DND-41 (cell line): ENCODE measurements around the gene SIRPA.

Experiments
- ATAC-seq: fragments of 200-7000 bp; cut with Tn5 transposase; 3 replicates; pipeline ENCODE4 v1.9.1; 2021; ENCODE audit warnings: low read depth; ENCODE audit not compliant: insufficient read depth
- DNase-seq: peaks from one replicate; pipeline ENCODE4 v3.0.0-alpha.2; 2020
- H2AFZ ChIP-seq: 2 replicates; pipeline ENCODE4 v1.6.0; 2012; ENCODE audit warnings: low read depth, low read length
- H3K27ac ChIP-seq: 2 replicates; pipeline ENCODE4 v1.5.1; 2012; ENCODE audit warnings: low read length, inconsistent platforms
- H3K27me3 ChIP-seq: fragments of 200-600 bp; sonication (generic); 2 replicates; pipeline ENCODE4 v1.6.0; 2012; ENCODE audit warnings: low read length, mild to moderate bottlenecking, inconsistent platforms; ENCODE audit not compliant: insufficient read depth, poor library complexity
- H3K36me3 ChIP-seq: 2 replicates; pipeline ENCODE4 v1.5.1; 2012; ENCODE audit warnings: low read length, inconsistent platforms; ENCODE audit not compliant: insufficient read depth
- H3K4me1 ChIP-seq: 2 replicates; pipeline ENCODE4 v1.5.1; 2012; ENCODE audit warnings: mild to moderate bottlenecking, low read length; ENCODE audit not compliant: insufficient read depth
- H3K4me2 ChIP-seq: 2 replicates; pipeline ENCODE4 v1.6.0; 2012; ENCODE audit warnings: mild to moderate bottlenecking, moderate library complexity, low read length, inconsistent platforms; ENCODE audit not compliant: insufficient read depth
- H3K4me3 ChIP-seq, 2 experiments: fragments of 200-600 bp in 1 of 2; shearing (Covaris generic) in 1 of 2; 2 replicates each; pipeline ENCODE4 v1.5.1; 2012 to 2016; ENCODE audit warnings: inconsistent platforms in 2 of 2, low read length in 2 of 2, mild to moderate bottlenecking in 2 of 2, low read depth in 1 of 2, moderate library complexity in 1 of 2
- H3K79me2 ChIP-seq: 2 replicates; pipeline ENCODE4 v1.6.0; 2012; ENCODE audit warnings: low read length, inconsistent platforms; ENCODE audit not compliant: insufficient read depth
- H3K9ac ChIP-seq: 2 replicates; pipeline ENCODE4 v1.6.0; 2012; ENCODE audit warnings: low read depth, mild to moderate bottlenecking, inconsistent platforms, low read length, moderate library complexity
- H3K9me3 ChIP-seq: 2 replicates; pipeline ENCODE4 v1.5.1; 2012; ENCODE audit warnings: low read length, moderate library complexity, mild to moderate bottlenecking, inconsistent platforms; ENCODE audit not compliant: insufficient read depth, severe bottlenecking
- H4K20me1 ChIP-seq: 2 replicates; pipeline ENCODE4 v1.6.0; 2012; ENCODE audit warnings: low read length; ENCODE audit not compliant: insufficient read depth
- EZH2 ChIP-seq: IDR thresholded peaks from 3 replicates; pipeline ENCODE4 v1.6.1; 2012; ENCODE audit warnings: borderline replicate concordance, low read depth, mild to moderate bottlenecking, moderate library complexity, low read length, inconsistent platforms; ENCODE audit not compliant: severe bottlenecking
- TF ChIP-seq, protein P1 (sequence below): IDR thresholded peaks from 2 replicates; pipeline ENCODE4 v1.5.1; 2012; ENCODE audit warnings: borderline replicate concordance, low read length, moderate library complexity, mild to moderate bottlenecking; ENCODE audit not compliant: poor library complexity, severe bottlenecking; ENCODE audit errors: extremely low read depth

Gene SIRPA

GRCh38 chr20:1876975-1877608, 18.1 kb upstream of the SIRPA start:
- Histone ChIP-seq H3K4me3 (no peak overlapping the region), H3K36me3 (no peaks in the 10 kb centered on the region), H4K20me1 (no peaks in the 10 kb centered on the region), H2AFZ (no peak overlapping the region), H3K27ac (no peak overlapping the region), H3K27me3 (no peaks in the 10 kb centered on the region), H3K9ac (no peak overlapping the region), H3K9me3 (no peaks in the 10 kb centered on the region), H3K79me2 (no peaks in the 10 kb centered on the region), H3K4me2 (no peak overlapping the region), H3K4me1 (no peaks in the 10 kb centered on the region)
- TF ChIP-seq EZH2 = no peak
- TF ChIP-seq, protein P1, sequence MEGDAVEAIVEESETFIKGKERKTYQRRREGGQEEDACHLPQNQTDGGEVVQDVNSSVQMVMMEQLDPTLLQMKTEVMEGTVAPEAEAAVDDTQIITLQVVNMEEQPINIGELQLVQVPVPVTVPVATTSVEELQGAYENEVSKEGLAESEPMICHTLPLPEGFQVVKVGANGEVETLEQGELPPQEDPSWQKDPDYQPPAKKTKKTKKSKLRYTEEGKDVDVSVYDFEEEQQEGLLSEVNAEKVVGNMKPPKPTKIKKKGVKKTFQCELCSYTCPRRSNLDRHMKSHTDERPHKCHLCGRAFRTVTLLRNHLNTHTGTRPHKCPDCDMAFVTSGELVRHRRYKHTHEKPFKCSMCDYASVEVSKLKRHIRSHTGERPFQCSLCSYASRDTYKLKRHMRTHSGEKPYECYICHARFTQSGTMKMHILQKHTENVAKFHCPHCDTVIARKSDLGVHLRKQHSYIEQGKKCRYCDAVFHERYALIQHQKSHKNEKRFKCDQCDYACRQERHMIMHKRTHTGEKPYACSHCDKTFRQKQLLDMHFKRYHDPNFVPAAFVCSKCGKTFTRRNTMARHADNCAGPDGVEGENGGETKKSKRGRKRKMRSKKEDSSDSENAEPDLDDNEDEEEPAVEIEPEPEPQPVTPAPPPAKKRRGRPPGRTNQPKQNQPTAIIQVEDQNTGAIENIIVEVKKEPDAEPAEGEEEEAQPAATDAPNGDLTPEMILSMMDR = no peak
- no peak for DNase-seq
- ATAC-seq = peak; percentile 45

- H3K4me3 ChIP-seq = no peak overlapping the region
- no peaks in the 10 kb centered on the region for H3K79me2 ChIP-seq
- DNase-seq (no peak), ATAC-seq (0 out of 3 replicates have a peak, but pooled peaks have one; percentile 14)
- no peaks in the 10 kb centered on the region for H3K36me3 ChIP-seq
- H3K9me3 ChIP-seq = no peaks in the 10 kb centered on the region
- H3K9ac ChIP-seq = no peak overlapping the region
- TF ChIP-seq, protein P1 = no peak
- no peak for TF ChIP-seq EZH2
- H3K27ac ChIP-seq = no peak overlapping the region
- no peaks in the 10 kb centered on the region for H4K20me1 ChIP-seq
- H2AFZ ChIP-seq = no peak overlapping the region
- no peaks in the 10 kb centered on the region for H3K4me1 ChIP-seq
- H3K4me2 ChIP-seq = no peak overlapping the region
- H3K27me3 ChIP-seq = no peaks in the 10 kb centered on the region
Measured at GRCh38 chr20:1877609-1878200, 17.5 kb upstream of the SIRPA start.

GRCh38 chr20:1879369-1879768, 15.8 kb upstream of the SIRPA start:
- no peak overlapping the region for H3K4me3 ChIP-seq
- H3K27me3 ChIP-seq = peaks cover 6% of the 10 kb centered on the region
- TF ChIP-seq, protein P1 = no peak
- no peak for TF ChIP-seq EZH2
- H3K79me2 ChIP-seq = no peaks in the 10 kb centered on the region
- H2AFZ ChIP-seq = no peak overlapping the region
- no peaks in the 10 kb centered on the region for H3K4me1 ChIP-seq
- H3K9ac ChIP-seq = no peak overlapping the region
- no peak overlapping the region for H3K4me2 ChIP-seq
- H3K36me3 ChIP-seq = no peaks in the 10 kb centered on the region
- H3K27ac ChIP-seq = no peak overlapping the region
- no peak for DNase-seq
- no peaks in the 10 kb centered on the region for H4K20me1 ChIP-seq
- ATAC-seq = no peak
- no peaks in the 10 kb centered on the region for H3K9me3 ChIP-seq
